ENCODE measurements around the gene PNKD.
A peak's percentile ranks its signal among the peaks of the same experiment; 100 is the strongest.

Gene PNKD

GRCh38 chr2:218273908-218274249 lies 3.6 kb downstream of the PNKD start:
- DNase-seq, result no peak

DNA sequence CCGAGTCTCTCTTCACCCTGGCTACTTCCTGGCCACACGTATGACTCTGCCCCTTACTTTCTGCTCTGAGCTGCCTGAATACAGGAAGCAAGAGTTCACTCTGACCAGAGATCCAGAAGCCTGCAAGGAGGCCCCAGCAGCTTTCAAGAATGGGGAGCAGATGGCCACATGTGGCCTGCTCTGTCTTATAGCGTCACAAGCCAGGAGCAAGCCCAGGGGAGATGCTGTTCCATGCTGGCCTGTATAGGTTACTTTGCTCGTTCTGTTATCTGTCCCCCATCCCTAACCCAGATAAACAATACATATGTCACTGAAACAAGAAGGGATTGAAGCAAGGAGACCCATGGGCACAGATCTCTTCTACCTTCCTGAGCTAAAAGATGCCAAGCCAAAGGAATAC lies 4.3 kb downstream of the PNKD start:
- DNase-seq, result no peak

DNA sequence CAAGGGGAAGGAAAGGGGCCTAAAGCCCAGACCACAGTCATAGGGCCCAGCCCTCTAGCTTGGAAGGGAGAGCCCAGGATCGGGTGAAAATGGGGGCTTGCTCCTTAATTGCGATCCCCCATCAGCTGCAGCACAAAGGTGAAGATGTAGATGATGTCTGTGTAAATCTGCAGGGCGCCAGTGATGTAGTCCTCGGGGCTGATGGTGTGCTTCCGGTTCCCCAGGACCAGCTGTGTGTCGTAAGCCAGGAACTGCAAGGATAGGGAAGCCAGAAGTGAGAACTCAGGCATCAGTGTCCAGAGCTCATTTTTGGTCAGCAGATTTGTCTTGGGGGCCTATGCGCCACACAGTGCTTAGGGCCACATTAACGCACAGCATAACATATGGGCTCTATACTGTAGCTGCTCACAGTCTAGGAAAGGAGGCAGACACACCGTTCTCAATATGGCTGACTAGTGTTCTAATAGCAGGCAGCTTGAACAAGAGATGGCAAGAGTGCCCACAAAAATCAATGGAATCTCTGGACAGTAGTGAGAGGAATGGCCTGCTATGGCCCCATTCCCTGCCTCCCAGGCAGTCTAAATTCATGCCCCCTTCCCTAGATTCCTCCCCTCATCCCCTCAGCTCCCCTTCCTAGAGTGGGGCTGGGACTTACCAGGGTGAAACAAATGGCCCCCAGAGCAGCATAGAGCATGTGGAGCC lies 5.2 kb downstream of the PNKD start:
- DNase-seq, result no peak

DNA sequence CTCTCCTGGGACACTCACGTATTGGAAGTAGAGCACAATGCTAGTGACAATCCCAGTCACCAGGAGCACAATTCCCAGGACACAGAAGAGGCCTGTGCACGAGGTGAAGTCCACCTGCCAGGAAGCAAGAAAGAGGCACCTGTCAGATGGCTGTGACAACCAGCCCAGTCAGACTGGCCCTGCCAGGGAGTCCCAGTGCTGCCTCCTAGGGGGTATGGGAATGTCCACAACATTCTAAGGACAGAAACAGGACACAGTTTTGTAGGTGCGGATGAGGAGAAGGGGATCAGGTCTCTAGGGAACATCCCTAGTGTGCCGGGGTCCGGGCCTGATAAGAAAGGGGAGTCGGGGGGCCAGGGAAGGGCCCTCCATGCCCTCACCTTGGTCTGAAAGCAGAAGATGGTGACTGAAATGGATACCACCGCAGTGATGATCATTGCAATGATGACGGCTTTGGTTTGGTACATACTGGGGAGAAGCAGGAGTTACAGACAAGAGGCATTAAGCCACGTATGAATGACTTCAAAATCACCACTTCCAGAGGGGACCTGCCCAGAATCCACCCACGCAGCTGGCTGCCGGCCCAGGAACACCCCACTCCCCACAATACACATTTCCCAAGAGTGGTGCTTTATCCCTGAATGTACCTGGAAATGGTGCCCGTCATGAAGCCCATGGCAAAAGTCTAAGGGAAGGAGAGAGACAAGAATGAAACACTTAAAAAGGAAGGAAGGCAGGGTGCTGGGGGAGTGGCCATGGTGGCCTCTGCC lies 6.9 kb downstream of the PNKD start:
- DNase-seq, result no peak

- no peak for DNase-seq
Measured at GRCh38 chr2:218277921-218278320, 7.6 kb downstream of the PNKD start.

- DNase-seq, result no peak
Measured at GRCh38 chr2:218278531-218279360, 8.4 kb downstream of the PNKD start.

DNA sequence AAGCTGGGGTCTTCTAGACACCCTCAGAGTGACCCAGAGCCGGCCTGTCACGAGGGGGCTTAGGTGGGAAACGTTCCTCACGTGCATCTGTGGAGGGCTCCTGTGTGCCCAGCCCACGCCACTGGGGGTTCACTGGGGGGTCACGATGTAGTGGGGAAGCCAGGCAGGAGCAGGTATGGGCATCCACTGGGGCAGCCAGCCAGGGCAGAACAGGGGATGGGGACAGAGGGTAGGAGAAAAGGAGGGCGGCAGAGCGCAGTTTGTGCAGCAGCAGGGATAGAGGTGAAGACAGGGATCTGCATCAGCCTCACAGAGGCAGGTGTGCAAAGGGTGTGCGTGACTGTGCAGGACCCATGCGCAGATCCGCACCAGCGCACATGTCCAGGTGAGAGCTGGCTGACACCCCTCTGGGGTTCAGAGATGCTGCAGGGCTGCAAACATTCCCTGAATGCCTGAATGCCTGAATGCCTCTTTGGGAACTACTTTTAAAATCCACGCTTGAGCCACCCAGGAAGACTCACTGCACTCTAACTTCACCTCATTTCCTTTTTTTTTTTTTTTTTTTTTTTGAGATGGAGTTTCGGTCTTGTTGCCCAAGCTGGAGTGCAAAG lies 10.0 kb downstream of the PNKD start:
- no peak for DNase-seq

DNA sequence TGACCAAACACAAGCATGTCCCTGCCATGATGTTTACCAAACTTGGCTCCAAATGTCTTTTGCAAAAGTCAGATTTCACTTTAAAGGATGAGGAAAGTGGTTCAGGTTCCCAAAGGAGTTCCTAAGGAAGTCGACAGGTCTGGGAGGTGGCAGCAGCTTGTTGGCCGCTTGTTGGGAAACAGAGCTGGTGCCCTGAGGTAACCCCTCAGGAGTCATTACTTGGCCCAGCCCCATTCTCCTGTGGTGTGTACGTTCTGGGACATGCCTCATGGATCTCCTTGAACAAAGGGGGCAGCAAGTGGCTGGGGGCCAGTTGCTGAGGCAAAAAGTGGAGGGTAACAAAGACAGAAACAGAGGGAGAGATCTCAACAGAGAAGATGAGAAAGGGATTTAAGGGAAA lies 11.1 kb downstream of the PNKD start:
- DNase-seq, result no peak

GRCh38 chr2:218282173-218282991 lies 12.1 kb downstream of the PNKD start:
- peak; percentile 9 to 35 for DNase-seq

DNA sequence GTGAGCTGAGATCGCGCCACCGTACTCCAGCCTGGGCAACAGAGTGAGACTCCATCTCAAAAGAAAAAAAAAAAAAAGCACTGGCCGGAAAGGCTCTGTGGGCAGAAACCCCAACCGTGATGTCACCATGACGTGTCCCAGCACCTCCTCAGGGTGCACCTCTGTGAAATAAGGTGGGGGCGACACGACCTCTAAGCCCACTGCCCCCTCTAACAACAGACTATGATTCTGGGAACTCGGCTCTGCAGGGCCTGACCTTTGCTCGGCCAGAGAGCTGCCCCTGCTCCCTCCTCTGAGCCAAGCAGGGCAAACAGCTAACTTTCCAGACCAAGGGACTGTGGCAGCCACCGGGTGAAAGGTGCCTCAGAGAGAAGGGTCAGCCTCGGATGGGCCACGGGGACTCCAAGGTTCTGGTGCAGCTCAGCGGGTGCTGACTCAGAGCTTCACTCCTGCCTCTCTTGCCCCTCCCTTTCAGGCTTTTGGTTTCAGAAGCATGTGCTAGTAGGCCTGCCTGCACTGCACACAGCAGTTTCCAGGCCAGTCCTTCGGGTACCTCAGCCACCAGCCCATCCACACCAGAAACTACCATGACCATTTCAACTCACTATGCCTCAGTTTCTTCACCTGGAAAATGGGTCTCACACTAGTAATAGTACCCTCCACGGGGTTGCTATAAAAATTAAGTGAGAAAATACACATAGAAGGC lies 13.9 kb downstream of the PNKD start:
- no peak for DNase-seq

GRCh38 chr2:218285604-218286003 lies 15.3 kb downstream of the PNKD start:
- no peak for DNase-seq

DNA sequence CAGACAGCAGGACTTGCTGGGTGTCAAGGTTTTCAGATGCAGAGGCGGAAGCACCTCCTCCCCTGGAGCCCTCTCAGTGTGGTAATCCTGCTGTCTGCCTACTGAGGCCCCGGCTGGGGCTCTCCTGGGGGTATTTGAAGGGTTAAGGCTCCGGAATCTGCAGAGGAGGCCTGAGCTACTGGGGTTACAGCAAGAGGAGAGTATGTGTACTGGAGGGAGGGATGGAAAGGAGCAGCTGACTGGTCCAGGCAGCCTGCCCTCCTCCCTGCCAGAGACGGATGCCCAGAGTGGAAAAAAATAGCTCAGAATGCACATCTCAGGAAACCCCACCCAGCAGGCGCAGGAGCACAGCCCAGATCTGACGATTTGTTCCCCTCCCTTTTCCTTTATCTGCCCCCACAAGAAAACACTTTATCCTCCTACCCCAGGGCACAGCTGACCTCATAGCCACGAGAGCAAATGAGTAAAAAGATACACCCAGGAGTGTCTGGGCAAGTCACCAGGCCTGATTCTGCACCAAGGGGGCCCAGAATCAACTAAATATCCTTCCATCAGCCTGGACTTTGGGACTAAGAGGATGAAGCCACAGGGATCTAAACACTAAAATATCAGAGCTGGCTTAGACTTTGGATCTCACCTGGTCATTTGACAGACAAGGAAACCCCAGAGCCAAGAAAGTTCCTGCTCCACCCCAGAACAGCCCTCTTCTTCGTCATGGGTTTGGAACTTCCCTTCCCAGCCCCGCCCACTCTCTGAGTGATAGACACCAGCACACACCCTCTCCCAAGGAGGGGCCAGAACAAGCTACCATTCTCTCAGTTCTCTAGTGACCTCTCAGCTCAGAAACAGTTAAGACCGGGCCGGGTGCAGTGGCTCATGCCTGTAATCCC lies 16.5 kb downstream of the PNKD start:
- DNase-seq, result peak; percentile 78 to 84

GRCh38 chr2:218289639-218290315 lies 19.5 kb downstream of the PNKD start:
- DNase-seq, result no peak

- no peak for DNase-seq
Measured at GRCh38 chr2:218290316-218291261, 20.3 kb downstream of the PNKD start.

DNA sequence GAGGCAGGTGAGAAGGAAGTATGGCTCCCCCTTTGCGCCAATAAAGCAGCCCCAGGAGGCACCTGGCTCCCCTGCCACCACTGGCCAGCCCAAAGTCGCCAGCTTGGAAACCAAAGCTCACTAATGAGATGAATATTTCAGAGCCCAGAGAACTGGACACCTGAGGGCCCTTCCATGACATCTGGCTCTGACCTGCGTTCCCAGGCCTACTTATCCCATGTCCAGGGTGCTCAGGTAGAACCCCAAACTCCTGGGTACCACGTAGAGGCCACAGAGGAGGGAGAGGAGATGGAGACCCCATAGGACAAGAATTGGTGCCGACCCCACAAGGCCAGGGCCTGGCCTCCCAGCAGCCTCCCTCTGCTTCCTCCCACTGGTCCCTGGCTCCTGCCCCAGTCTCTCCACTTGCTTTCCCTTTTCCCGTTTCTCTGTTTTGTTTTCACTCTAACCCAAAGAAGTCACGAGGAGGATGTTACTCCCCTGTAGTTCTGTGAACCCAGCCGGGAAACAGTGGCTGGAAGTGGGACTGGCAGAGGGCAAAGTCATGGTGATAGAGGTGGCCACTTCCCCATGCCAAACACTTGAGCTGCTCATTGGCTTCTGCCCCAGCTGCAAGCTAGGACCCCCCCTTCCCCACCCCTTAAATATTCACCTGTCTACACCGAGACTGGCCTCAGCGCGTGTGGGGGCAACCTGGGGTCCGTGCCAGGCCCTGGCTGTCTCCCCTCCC lies 21.2 kb downstream of the PNKD start:
- DNase-seq, result no peak

GRCh38 chr2:218292048-218293014 lies 22.0 kb downstream of the PNKD start, which contains the start of gene TMBIM1:
Gene TMBIM1 (minus strand): TSS chr2:218292503. CDS start chr2:218282141, 10,362 bp downstream.
- no peak for DNase-seq

Measured in cerebellar nuclear complex (tissue), 1 donor.